RPMI8226 (cell line): ENCODE measurements around the gene USP10.

Source experiments
- DNase-seq: peaks from one replicate; pipeline ENCODE4 v3.0.0-alpha.2; 2015

Gene USP10

DNA sequence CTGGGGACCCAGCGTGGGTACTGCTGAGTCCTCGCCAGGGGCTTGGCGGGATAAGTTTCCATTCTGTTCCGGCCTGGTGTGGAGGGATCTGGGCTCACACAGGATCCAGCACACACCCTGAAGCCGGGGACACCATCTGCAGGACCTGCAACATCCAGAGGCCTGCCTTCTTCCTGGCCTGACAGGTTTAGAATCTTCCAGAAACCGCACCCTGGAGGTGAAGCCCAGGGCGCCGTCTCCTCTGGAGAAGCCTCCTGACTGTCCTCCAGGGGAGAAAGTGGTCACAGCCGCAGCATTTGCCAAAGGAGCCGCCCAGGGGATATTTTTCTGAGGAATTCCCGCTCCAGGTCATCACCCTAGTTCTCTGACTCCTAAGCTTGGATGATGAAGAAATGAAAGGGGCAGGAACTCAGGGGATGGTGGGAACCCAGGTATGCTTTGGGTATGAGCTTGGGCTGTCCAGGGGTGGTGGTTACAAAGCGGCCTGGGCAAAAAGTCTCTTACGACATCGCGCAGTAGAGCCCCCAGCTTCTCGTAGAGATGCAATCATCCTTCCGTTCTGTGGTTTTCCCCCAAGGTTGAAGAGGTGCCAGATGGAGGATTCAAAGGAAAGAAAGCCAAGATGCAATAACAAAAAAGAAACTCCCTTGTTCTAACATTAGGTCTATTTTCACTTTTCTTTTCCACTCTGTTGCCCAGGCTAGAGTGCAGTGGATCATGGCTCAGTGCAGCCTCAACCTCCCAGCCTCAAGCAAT is 110.9 kb downstream of the USP10 start:
- peak; percentile 48 for DNase-seq

- DNase-seq: no peak
Observed at GRCh38 chr16:84811529-84811928, 111.7 kb downstream of the USP10 start.

DNA sequence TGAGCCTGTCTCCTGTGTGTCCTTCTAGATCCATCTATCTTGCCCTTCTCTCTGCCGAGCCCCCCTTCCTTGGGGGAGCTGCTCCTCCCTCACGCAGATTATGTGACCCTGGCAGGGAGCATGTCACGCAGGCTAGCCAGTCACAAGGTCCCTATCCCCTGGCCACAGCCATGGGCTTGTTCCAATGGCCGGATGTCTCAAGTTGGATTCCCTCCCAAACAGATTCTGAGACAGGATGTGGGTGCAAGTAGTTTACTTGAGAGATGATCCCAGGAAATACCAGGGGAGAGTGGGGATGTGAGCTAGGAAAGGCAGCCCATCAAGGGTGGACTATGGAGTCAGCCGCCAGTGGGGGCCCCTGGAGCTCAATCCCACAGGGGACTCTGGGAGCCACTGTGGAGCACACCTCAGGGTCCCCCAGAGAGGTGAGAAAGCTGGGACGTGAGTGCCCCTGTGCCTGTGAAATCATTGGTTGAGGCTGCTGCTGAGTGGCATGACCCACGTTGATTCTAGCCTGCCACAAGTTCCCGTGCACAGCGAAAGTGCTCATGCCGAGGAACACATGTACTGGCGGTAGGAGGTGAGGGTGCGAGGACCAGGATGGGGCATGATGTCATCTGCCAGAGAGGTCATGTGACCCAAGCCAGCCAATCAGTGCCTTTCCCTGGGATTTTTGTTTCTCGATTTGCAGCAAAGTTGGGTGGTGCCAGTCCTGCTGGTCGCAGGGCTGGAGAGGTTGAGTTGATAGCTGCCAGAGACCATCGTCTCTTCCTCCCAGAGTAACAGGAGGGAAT is 113.5 kb downstream of the USP10 start:
- no peak for DNase-seq

- DNase-seq: no peak
Observed at GRCh38 chr16:84815462-84815861, 115.7 kb downstream of the USP10 start.

DNA sequence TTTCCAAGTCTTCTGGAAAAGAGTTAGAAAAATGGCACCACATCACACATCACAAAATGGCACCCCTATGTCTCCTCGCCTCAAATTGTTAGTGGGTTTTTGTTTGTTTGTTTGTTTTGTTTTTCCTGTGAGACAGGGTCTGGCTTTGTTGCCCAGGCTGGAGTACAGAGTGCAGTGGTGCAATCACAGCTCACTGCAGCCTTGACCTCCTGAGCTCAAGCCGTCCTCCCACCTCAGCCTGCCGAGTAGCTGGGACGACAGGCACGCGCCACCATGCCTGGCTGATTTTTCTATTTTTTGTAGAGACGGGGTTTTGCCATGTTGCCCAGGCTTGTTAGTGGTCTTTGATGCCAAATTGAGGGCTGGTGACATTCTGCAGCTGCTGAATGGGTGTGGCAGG is 116.2 kb downstream of the USP10 start:
- no peak for DNase-seq

DNA sequence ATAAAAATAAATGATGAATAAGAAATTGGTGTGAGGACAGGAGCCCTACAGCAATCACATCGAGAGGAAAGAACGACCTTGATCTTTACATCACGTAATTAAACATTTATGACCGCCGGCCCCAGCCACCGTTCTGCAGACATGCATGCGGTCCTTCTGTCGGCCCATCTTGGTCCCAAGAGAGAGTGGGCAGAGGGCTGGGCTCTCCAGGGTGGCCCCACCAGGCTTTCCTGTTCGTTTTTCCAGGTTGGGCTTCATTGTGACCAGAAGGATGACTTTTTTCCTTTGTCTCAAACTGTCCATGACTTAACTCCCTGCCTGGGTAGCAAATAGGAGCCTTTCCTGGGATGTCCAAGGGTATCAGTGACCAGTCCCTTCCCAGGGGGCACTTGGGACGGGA is 116.7 kb downstream of the USP10 start:
- DNase-seq: no peak

GRCh38 chr16:84817206-84817605 is 117.4 kb downstream of the USP10 start:
- DNase-seq: no peak

GRCh38 chr16:84817613-84818012 is 117.8 kb downstream of the USP10 start:
- DNase-seq: no peak

DNA sequence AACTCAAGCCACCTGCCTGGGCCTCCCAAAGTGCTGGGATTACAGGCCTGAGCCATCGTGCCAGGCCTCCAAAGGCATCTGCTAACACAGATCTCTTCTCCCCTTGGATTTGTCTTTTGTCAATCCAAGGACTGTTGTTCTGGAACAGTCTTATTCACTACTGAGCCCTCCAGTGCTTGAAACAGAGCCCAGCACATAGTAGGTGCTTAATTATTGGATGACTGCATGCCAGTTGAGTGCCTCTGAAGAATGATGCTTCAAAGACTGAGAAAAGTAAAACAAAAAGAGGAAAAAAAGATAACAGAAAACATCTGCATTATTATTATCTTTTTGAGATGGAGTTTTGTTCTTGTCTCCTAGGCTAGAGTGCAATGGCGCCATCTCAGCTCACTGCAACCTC is 118.3 kb downstream of the USP10 start:
- no peak for DNase-seq

- DNase-seq: no peak
Observed at GRCh38 chr16:84818989-84819643, 119.3 kb downstream of the USP10 start.

DNA sequence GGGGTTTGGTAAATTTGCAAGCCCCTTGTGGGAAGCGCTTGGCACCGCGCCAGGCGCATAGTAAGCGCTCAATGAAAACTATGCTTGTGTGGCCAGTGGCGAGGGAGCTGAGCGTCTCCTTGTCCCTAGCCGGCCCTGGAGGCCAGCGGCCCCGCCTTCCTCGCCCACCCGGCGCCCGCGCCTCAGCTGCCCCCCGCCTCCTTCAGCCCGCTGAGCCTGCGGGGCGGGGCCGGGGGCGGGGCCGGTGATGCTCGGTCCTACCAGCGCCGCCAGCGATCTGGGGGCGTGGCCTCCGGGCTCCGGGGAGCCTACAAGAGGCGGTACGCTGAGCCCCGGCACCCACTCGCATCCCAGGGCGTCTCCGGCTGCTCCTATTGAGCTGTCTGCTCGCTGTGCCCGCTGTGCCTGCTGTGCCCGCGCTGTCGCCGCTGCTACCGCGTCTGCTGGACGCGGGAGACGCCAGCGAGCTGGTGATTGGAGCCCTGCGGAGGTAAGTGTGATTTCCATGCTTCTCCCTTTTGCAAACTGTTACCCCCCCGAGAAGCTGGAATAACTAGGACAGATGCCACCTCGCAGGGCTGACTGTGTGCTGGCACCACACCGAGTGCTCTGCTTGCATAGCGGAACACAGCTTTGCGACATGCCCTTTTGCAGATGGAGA is 120.0 kb downstream of the USP10 start, which contains the start of gene CRISPLD2:
CRISPLD2 (plus strand) TSS at position 342 of the 661 bp plus-strand sequence. CDS start 18,511 bp downstream, outside the sequence.
- peak; percentile 88 for DNase-seq

GRCh38 chr16:84820305-84820684 is 120.5 kb downstream of the USP10 start:
- no peak for DNase-seq

DNA sequence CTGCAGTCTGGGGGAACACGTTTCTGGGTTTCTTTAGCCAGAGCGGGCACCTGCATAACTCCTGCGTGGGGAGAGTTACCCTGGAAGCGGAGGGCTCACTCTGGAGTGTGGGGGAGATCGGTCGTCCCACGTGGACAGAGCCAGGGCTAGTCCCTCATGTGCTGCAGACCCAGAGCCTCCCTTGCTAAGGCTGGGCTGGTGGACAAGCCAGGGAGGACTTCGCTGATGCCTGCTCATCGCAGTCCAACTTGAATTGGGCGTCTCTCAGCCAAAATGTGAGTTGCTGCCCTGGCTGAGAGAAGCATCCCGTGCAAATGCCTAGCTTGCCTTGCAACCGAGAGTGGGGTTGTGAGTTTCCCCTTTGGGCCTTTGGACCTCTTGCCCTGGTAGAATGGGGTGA is 121.0 kb downstream of the USP10 start:
- DNase-seq: no peak

DNA sequence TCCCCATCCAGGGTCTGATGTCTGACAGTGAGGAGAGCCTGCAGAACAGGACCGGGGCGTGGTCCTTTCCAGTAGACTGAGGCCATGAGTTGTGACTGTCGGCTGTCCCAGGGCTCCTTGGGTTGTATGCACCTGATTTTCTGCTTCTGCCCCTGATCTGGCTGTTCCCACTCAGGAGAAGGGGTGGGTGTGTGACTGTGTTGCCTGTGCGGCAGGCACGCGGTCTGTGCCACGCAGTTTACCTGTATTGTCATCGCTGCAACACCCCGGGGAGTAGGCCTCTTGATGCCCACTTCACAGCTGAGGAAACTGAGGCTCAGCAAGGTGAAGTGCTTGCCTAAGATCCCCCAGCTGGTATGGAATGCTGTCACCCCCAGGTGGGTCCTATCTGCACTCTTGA is 121.4 kb downstream of the USP10 start:
- DNase-seq: no peak

GRCh38 chr16:84821728-84822689 is 122.2 kb downstream of the USP10 start:
- DNase-seq: no peak

- DNase-seq: no peak
Observed at GRCh38 chr16:84822990-84823389, 123.2 kb downstream of the USP10 start.

DNA sequence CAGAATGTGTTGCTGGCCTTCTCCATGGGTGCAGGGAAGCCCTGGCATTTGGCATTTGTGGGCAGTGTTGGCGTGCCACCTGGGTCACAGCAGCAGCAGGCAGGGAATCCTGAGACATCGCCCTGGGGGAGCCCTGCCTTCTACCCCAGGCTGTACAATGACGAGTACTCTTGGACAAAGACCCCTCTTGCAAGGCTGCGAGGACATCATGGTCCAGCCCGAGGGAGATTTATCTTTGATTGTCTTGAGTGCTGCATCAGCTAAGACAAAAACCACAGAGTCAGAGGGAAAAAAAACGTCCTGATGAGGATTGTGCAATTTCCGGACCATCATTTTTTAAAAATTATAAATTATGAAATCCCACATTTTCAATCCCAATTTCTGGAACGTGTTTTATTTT is 123.7 kb downstream of the USP10 start:
- no peak for DNase-seq

DNA sequence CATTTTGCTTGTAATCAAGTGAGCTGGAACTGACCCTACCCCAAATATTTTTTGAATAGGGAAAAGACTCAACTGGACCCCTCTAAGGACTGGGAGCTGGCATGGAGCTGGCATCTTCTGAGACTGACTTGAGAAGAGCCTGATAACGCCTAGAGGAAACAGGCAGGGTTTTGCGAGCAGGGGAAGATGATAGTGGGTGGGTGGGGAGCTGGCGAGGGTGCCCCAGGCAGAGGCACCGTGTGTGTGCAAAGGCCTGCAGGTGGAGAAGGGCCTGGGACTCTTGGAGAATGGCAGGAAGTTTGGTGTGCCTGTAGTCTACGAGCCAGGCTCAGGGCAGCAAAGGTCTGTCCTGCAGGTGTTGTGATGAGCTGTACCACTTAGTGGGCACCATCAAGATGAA is 124.1 kb downstream of the USP10 start:
- no peak for DNase-seq

- DNase-seq: no peak
Observed at GRCh38 chr16:84825896-84826557, 126.2 kb downstream of the USP10 start.

DNA sequence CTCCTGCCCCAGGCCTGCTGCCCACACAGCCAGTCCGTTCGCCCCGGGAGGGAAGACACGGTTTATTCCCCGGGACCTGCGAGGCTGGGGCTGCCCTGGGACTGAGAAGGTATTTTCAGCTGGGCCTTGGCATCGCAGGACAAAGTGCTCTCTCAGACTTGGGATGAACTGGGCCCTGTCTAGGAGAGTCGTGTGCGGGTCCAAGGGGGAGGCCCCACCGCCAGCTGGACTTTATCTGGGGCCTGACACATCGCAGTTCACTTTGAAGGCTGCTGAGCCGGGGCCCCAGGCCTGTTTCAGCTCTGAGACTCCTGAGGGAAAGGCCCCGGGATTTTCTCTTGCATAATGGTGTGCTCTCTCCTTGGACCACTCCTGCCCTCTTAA is 126.8 kb downstream of the USP10 start:
- no peak for DNase-seq

DNA sequence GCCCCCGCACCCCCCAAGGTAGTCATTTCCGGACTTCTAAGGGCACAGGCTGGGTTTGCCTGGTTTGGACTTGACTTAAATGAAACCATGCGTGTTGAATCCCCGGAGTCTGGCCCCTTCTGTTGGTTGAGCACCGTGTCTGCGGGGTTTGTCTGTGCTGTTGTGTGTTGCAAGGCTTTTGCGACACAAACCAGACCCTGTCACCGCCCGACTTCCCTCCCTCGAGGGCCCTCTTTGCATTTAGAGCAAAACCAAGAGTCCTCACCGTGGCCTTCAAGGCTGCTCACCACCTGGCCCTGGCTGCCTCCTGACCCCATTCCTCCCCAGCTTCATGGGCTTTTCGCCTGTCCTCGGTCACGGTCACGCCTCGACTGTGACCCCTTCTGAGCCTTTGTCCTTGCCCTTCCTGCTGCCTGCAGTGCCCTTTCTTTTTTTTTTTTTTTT is 127.4 kb downstream of the USP10 start:
- no peak for DNase-seq
